GM12891 (cell line): Measurements from ENCODE around the gene TRIM26.

Source experiments
- PAX5 ChIP-seq: IDR thresholded peaks from 2 replicates; pipeline ENCODE4 v1.6.1; 2011; ENCODE audit warnings: low read length, moderate library complexity, mild to moderate bottlenecking; ENCODE audit not compliant: insufficient read depth, severe bottlenecking
- POLR2A ChIP-seq: IDR thresholded peaks from 2 replicates; pipeline ENCODE4 v1.6.1; 2011; ENCODE audit warnings: low read depth, low read length, control low read depth
- POLR2AphosphoS5 ChIP-seq: IDR thresholded peaks from 2 replicates; pipeline ENCODE4 v1.6.1; 2011; ENCODE audit warnings: low read depth, low read length, control low read depth
- POU2F2 ChIP-seq: IDR thresholded peaks from 2 replicates; pipeline ENCODE4 v1.6.1; 2011; ENCODE audit warnings: low read depth, mild to moderate bottlenecking, control low read depth, low read length, moderate library complexity
- SPI1 ChIP-seq: IDR thresholded peaks from 2 replicates; pipeline ENCODE4 v1.6.1; 2011; ENCODE audit warnings: low read depth, low read length, control low read depth
- TAF1 ChIP-seq: IDR thresholded peaks from 2 replicates; pipeline ENCODE4 v1.6.1; 2011; ENCODE audit warnings: low read depth, low read length, control low read depth

DNA sequence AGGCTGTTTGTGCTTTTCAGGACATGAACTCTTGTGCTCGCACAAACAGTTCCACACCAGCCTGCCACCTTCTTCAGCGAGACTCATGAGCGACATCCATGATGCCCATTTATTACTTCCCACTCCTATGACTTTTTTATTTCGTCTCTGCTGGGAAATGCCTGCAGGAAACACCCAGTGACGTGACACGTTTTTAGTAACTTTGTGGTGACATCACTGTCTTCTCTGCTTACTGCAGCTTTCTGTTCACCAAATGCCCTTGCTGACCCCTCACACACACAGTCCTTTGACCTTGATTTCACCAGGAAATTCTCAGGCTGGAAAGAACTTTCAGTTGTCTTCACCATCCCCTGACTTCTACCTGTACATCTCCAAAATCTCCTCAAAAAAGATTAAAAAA is 68.4 kb downstream of the TRIM26 start:
- TF ChIP-seq POLR2A (no peak), SPI1 (no peak), POU2F2 (no peak), TAF1 (no peak), POLR2AphosphoS5 (no peak), PAX5 (no peak)
